DOHH2 (cell line): ENCODE data around the gene HADHA.

Experiments used
- H3F3A ChIP-seq: fragments of 200-600 bp; sonication (generic), shearing (Covaris generic); 2 replicates; pipeline ENCODE4 v1.6.0; 2016; ENCODE audit warnings: antibody characterized with exemption, mild to moderate bottlenecking; ENCODE audit not compliant: control insufficient read depth, insufficient read depth
- H3K27ac ChIP-seq: fragments of 200-600 bp; sonication (generic); 2 replicates; pipeline ENCODE4 v1.5.1; 2014; ENCODE audit warnings: low read depth, mild to moderate bottlenecking, low read length, moderate library complexity
- H3K27me3 ChIP-seq: fragments of 200-600 bp; sonication (generic); 2 replicates; pipeline ENCODE4 v1.6.1; 2014; ENCODE audit warnings: mild to moderate bottlenecking, low read length, mixed read lengths; ENCODE audit not compliant: control insufficient read depth
- H3K36me3 ChIP-seq: fragments of 200-600 bp; sonication (generic); 2 replicates; pipeline ENCODE4 v1.6.1; 2014; ENCODE audit warnings: mild to moderate bottlenecking, low read length, moderate library complexity, mixed read lengths; ENCODE audit not compliant: control insufficient read depth
- H3K4me1 ChIP-seq: fragments of 200-600 bp; sonication (generic); 2 replicates; pipeline ENCODE4 v1.6.1; 2014; ENCODE audit warnings: mild to moderate bottlenecking, low read length, mixed read lengths; ENCODE audit not compliant: control insufficient read depth
- H3K4me2 ChIP-seq: fragments of 200-600 bp; sonication (generic); 2 replicates; pipeline ENCODE4 v1.6.0; 2014; ENCODE audit warnings: mild to moderate bottlenecking, low read length, moderate library complexity
- H3K4me3 ChIP-seq: fragments of 200-600 bp; sonication (generic); 2 replicates; pipeline ENCODE4 v1.5.1; 2014; ENCODE audit warnings: mild to moderate bottlenecking, low read length, mixed read lengths
- H3K79me2 ChIP-seq: fragments of 200-600 bp; sonication (generic); 2 replicates; pipeline ENCODE4 v1.6.1; 2014; ENCODE audit warnings: mild to moderate bottlenecking, low read length, mixed read lengths; ENCODE audit not compliant: control insufficient read depth
- H3K9me2 ChIP-seq: fragments of 200-600 bp; sonication (generic); replicated peaks from 2 replicates; pipeline ENCODE4 v1.6.1; 2014; ENCODE audit warnings: mild to moderate bottlenecking, low read length, mixed read lengths; ENCODE audit not compliant: control insufficient read depth
- H3K9me3 ChIP-seq: fragments of 200-600 bp; sonication (generic); 2 replicates; pipeline ENCODE4 v1.6.1; 2014; ENCODE audit warnings: antibody characterized with exemption, low read length, mixed read lengths; ENCODE audit not compliant: control insufficient read depth, insufficient read depth
- H4K20me1 ChIP-seq: fragments of 200-600 bp; sonication (generic); 2 replicates; pipeline ENCODE4 v1.6.0; 2014; ENCODE audit warnings: low read depth, mild to moderate bottlenecking, antibody characterized with exemption, low read length, moderate library complexity; ENCODE audit not compliant: control insufficient read depth, insufficient read depth
- CTCF ChIP-seq: fragments of 200-600 bp; sonication (generic); IDR thresholded peaks from one replicate; pipeline ENCODE4 v1.5.1; 2014; ENCODE audit warnings: antibody characterized with exemption, mild to moderate bottlenecking, low read depth, low read length; ENCODE audit not compliant: poor library complexity, severe bottlenecking
- EZH2phosphoT487 ChIP-seq: fragments of 200-600 bp; sonication (generic); IDR thresholded peaks from 2 replicates; pipeline ENCODE4 v1.6.1; 2017; ENCODE audit warnings: borderline replicate concordance, mild to moderate bottlenecking, antibody characterized with exemption, low read length, moderate library complexity, mixed read lengths

Gene HADHA

GRCh38 chr2:26187114-26187513, 57.3 kb downstream of the HADHA start:
- Histone ChIP-seq H3K4me3 (no peak overlapping the region), H3K4me1 (0 out of 2 replicates have a peak, but pooled peaks cover 3% of the 10 kb centered on the region), H3K79me2 (no peaks in the 10 kb centered on the region), H3F3A (no peaks in the 10 kb centered on the region), H3K36me3 (peaks cover 13% of the 10 kb centered on the region), H3K4me2 (no peak overlapping the region), H3K9me3 (no peaks in the 10 kb centered on the region), H3K27ac (no peak overlapping the region), H4K20me1 (no peaks in the 10 kb centered on the region), H3K27me3 (no peaks in the 10 kb centered on the region), H3K9me2 (no peaks in the 10 kb centered on the region)
- TF ChIP-seq EZH2phosphoT487 (no peak), CTCF (no peak)

- Histone ChIP-seq H4K20me1 (no peaks in the 10 kb centered on the region), H3K4me1 (0 out of 2 replicates have a peak, but pooled peaks cover 3% of the 10 kb centered on the region), H3K4me2 (peak overlapping the region; percentile 64), H3K9me2 (no peaks in the 10 kb centered on the region), H3K27ac (no peak overlapping the region), H3K27me3 (no peaks in the 10 kb centered on the region), H3F3A (no peaks in the 10 kb centered on the region), H3K9me3 (no peaks in the 10 kb centered on the region), H3K4me3 (peak overlapping the region; percentile 67), H3K79me2 (no peaks in the 10 kb centered on the region), H3K36me3 (peaks cover 5% of the 10 kb centered on the region)
- no peak for TF ChIP-seq EZH2phosphoT487
- no peak for TF ChIP-seq CTCF
Observed at GRCh38 chr2:26185954-26186770, 58.3 kb downstream of the HADHA start.

- Histone ChIP-seq H3K79me2 (no peaks in the 10 kb centered on the region), H3K27me3 (no peaks in the 10 kb centered on the region; the same call in 1 of the 2 replicates), H3K9me3 (no peaks in the 10 kb centered on the region), H3K4me2 (peak overlapping the region; percentile 64), H3F3A (no peaks in the 10 kb centered on the region), H3K27ac (no peak overlapping the region), H3K4me1 (0 out of 2 replicates have a peak, but pooled peaks cover 3% of the 10 kb centered on the region), H3K36me3 (no peaks in the 10 kb centered on the region), H3K9me2 (no peaks in the 10 kb centered on the region), H4K20me1 (no peaks in the 10 kb centered on the region), H3K4me3 (peak overlapping the region; percentile 67)
- no peak for TF ChIP-seq CTCF
- no peak for TF ChIP-seq EZH2phosphoT487
Observed at GRCh38 chr2:26185304-26185928, 59.0 kb downstream of the HADHA start.
